Hepatocyte (in vitro differentiated cells): ENCODE measurements around the gene ZSCAN5A.

Experiments
- CTCF ChIP-seq: fragments of 200-600 bp; sonication (generic); IDR thresholded peaks from 2 replicates; pipeline ENCODE4 v1.5.1; 2016; ENCODE audit warnings: antibody characterized with exemption, mild to moderate bottlenecking; ENCODE audit not compliant: poor library complexity
- EZH2 ChIP-seq: fragments of 200-600 bp; sonication (generic); IDR thresholded peaks from 2 replicates; pipeline ENCODE4 v1.6.1; 2016; ENCODE audit warnings: antibody characterized with exemption, mild to moderate bottlenecking, borderline replicate concordance
- EZH2phosphoT487 ChIP-seq: fragments of 200-600 bp; sonication (generic); IDR thresholded peaks from one replicate; pipeline ENCODE4 v1.6.1; 2018; ENCODE audit warnings: antibody characterized with exemption, mild to moderate bottlenecking, low read depth, moderate library complexity; ENCODE audit not compliant: unreplicated experiment, severe bottlenecking

- TF ChIP-seq CTCF, result no peak
- no peak for TF ChIP-seq EZH2phosphoT487
- TF ChIP-seq EZH2, result no peak
Observed at GRCh38 chr19:56294549-56294948, 20.1 kb downstream of the ZSCAN5A start.
